HepG2 (cell line): ENCODE results near the gene ZNF770. TPM values are rescaled to one million over a fixed set of nuclear protein-coding genes. Genes with fewer than 3 reads are reported as not detected.

Experiments
- ATAC-seq: fragments of 200-7000 bp; cut with Tn5 transposase; 3 replicates; pipeline ENCODE4 v1.9.1; 2020; ENCODE audit warnings: mild to moderate bottlenecking, moderate library complexity
- BruUV-seq: library from RNA; stranded (reverse); fragments of 400-500 nt; replicated peaks from 2 replicates; lab custom pipeline; 2021; lab: Mats Ljungman, UMichigan
- CTCF ChIA-PET: fragments of 300-600 bp; formaldehyde crosslinking; extraction: SDS; loops from one replicate; lab custom pipeline; 2021; ENCODE audit warnings: low total read pairs, inconsistent platforms, low intra/inter-chr PET ratio; lab: Yijun Ruan, JAX
- POLR2A ChIA-PET: fragments of 350-600 bp; sonication (Branson Sonifier 250); formaldehyde crosslinking; loops from one replicate; lab custom pipeline; 2020; ENCODE audit warnings: antibody characterized with exemption, inconsistent platforms; lab: Yijun Ruan, JAX
- DNase-seq: peaks from one replicate; pipeline ENCODE4 v3.0.0-alpha.2; 2015; ENCODE audit warnings: low spot score
- FAIRE-seq: peaks from 3 replicates; lab custom pipeline; 2011; peaks lifted over from hg19 to GRCh38; lab: Jason Lieb, UNC
- H2AFZ ChIP-seq: one replicate; pipeline ENCODE4 v1.6.1; 2011; ENCODE audit warnings: low read length, inconsistent platforms
- H3K27ac ChIP-seq: fragments of 300-600 bp; 3 replicates; pipeline ENCODE4 v1.8.0; 2011; ENCODE audit warnings: mixed run types, mild to moderate bottlenecking, mixed read lengths, low read length, inconsistent platforms; ENCODE audit not compliant: insufficient read depth; ENCODE audit errors: extremely low read length
- H3K27me3 ChIP-seq, 2 experiments: fragments of 200-600 bp in 1 of 2; 2 replicates in 1 of 2; 3 replicates in 1 of 2; pipeline versions ENCODE4 v1.6.0 to v1.8.0; 2011; ENCODE audit warnings: low read length in 2 of 2, mild to moderate bottlenecking in 2 of 2, moderate library complexity in 2 of 2, inconsistent platforms in 1 of 2; ENCODE audit not compliant: insufficient read depth in 2 of 2, control insufficient read depth in 1 of 2
- H3K36me3 ChIP-seq, 2 experiments: fragments of 200-600 bp in 1 of 2; replicated peaks in 1 of 2; 2 replicates in 1 of 2; 3 replicates in 1 of 2; pipeline versions ENCODE4 v1.5.1 to v1.8.0; 2011; ENCODE audit warnings: low read length in 2 of 2, inconsistent platforms in 1 of 2; ENCODE audit not compliant: insufficient read depth in 2 of 2, control insufficient read depth in 1 of 2
- H3K4me1 ChIP-seq: 2 replicates; pipeline ENCODE4 v1.5.1; 2012; ENCODE audit warnings: low read length, inconsistent platforms; ENCODE audit not compliant: insufficient read depth
- H3K4me2 ChIP-seq: 2 replicates; pipeline ENCODE4 v1.6.0; 2011; ENCODE audit warnings: low read depth, low read length, inconsistent platforms
- H3K4me3 ChIP-seq, 3 experiments: fragments of 200-600 bp in 1 of 3; sonication (generic), shearing (Covaris generic) in 1 of 3; replicated peaks in 1 of 3; 2 replicates each; pipeline ENCODE4 v1.5.1; 2011 to 2016; ENCODE audit warnings: low read length in 3 of 3, inconsistent platforms in 2 of 3, low read depth in 2 of 3, mild to moderate bottlenecking in 2 of 3, control low read depth in 1 of 3, mixed read lengths in 1 of 3; ENCODE audit not compliant: insufficient read depth in 1 of 3
- H3K79me2 ChIP-seq: one replicate; pipeline ENCODE4 v1.6.1; 2011; ENCODE audit warnings: low read length, inconsistent platforms; ENCODE audit not compliant: insufficient read depth
- H3K9ac ChIP-seq: 2 replicates; pipeline ENCODE4 v1.6.0; 2011; ENCODE audit warnings: mild to moderate bottlenecking, low read depth, low read length, inconsistent platforms; ENCODE audit not compliant: insufficient read depth
- H3K9me3 ChIP-seq: 2 replicates; pipeline ENCODE4 v1.5.1; 2012; ENCODE audit warnings: mild to moderate bottlenecking, low read length
- H4K20me1 ChIP-seq: 2 replicates; pipeline ENCODE4 v1.6.0; 2011; ENCODE audit warnings: inconsistent platforms, mild to moderate bottlenecking, low read length, moderate library complexity; ENCODE audit not compliant: insufficient read depth
- DMAP1 ChIP-seq: IDR thresholded peaks from 2 replicates; pipeline ENCODE4 v1.6.1; 2016
- HHEX ChIP-seq: IDR thresholded peaks from 2 replicates; pipeline ENCODE4 v1.6.1; 2016; ENCODE audit warnings: control low read depth
- MIER2 ChIP-seq: IDR thresholded peaks from 2 replicates; pipeline ENCODE4 v1.6.1; 2016; ENCODE audit warnings: missing biosample characterization, missing genetic modification reagents
- PHF8 ChIP-seq: sonication (generic); formaldehyde crosslinking; IDR thresholded peaks from 2 replicates; pipeline ENCODE4 v1.5.0; 2020; ENCODE audit warnings: missing genetic modification reagents
- PITX1 ChIP-seq: sonication (generic); formaldehyde crosslinking; IDR thresholded peaks from 2 replicates; pipeline ENCODE4 v1.5.1; 2020; ENCODE audit warnings: mild to moderate bottlenecking, missing genetic modification reagents
- REPIN1 ChIP-seq: sonication (generic); formaldehyde crosslinking; IDR thresholded peaks from 2 replicates; pipeline ENCODE4 v1.8.0; 2022; ENCODE audit warnings: missing genetic modification reagents, low read depth, mild to moderate bottlenecking, borderline replicate concordance
- SAFB2 ChIP-seq: sonication (generic); formaldehyde crosslinking; IDR thresholded peaks from 2 replicates; pipeline ENCODE4 v1.5.1; 2020; ENCODE audit warnings: missing genetic modification reagents, low read depth, mild to moderate bottlenecking, borderline replicate concordance
- ZNF10 ChIP-seq: sonication (generic); formaldehyde crosslinking; IDR thresholded peaks from 2 replicates; pipeline ENCODE4 v1.4.0; 2020; ENCODE audit warnings: mild to moderate bottlenecking, low read depth, missing genetic modification reagents, borderline replicate concordance
- ZNF274 ChIP-seq: sonication (generic); formaldehyde crosslinking; IDR thresholded peaks from 2 replicates; pipeline ENCODE4 v1.5.1; 2020; ENCODE audit warnings: mild to moderate bottlenecking, missing genetic modification reagents
- ZNF468 ChIP-seq: sonication (generic); formaldehyde crosslinking; IDR thresholded peaks from 2 replicates; pipeline ENCODE4 v1.8.0; 2022; ENCODE audit warnings: mild to moderate bottlenecking, moderate library complexity, missing genetic modification reagents
- ZNF530 ChIP-seq: sonication (generic); formaldehyde crosslinking; IDR thresholded peaks from 2 replicates; pipeline ENCODE4 v1.5.0; 2020; ENCODE audit warnings: low read depth, mild to moderate bottlenecking, missing genetic modification reagents
- WGBS: methylation state at CpG from one replicate; pipeline ENCODE4 v1.1.6; 2017; ENCODE audit warnings: low lambda C conversion rate; 5-methylcytosine and 5-hydroxymethylcytosine counted together
- in situ Hi-C: cut with HindIII; loops from 2 replicates; pipeline ENCODE4 v1.10.0; 2017; ENCODE audit warnings: low pct_unique_long_range_greater_than_20kb; ENCODE audit not compliant: extremely low pct_ligation_motif_present
- intact Hi-C: fragments of 100-400 bp; cut with micrococcal nuclease; formaldehyde crosslinking; loops from one replicate; pipeline ENCODE4 v1.10.0; 2022; ENCODE audit not compliant: unreplicated experiment
- polyA plus RNA-seq, 8 experiments: library from polyadenylated mRNA; depleted of rRNA in 3 of 8; stranded (reverse) in 7 of 8; unstranded in 1 of 8; fragments of >200 nt; fragmentation: Illumina TruSeq in 4 of 8; extraction: Trizol in 4 of 8; gene quantifications; 2 replicates each; pipeline versions ENCODE4 v1.2.1 to v1.2.3, GENCODE V29; 2011 to 2016; ENCODE audit warnings: low read depth in 4 of 8, missing spikeins in 1 of 8, mixed read lengths in 1 of 8; ENCODE audit not compliant: insufficient read depth in 1 of 8
- total RNA-seq, 5 experiments: library from RNA; depleted of rRNA; stranded (reverse); fragments of >200 nt; fragmentation: Illumina TruSeq; extraction: Trizol; gene quantifications; 2 replicates each; pipeline ENCODE4 v1.2.3, GENCODE V29; 2016; ENCODE audit warnings: low read depth in 1 of 5
- TF ChIP-seq, protein P1 (sequence below): sonication (generic); formaldehyde crosslinking; IDR thresholded peaks from 2 replicates; pipeline ENCODE4 v1.5.0; 2020; ENCODE audit warnings: missing genetic modification reagents
- TF ChIP-seq, protein P2 (sequence below): sonication (generic); formaldehyde crosslinking; conservative IDR thresholded peaks from 2 replicates; pipeline ENCODE4 v1.4.0; 2020; ENCODE audit warnings: missing genetic modification reagents

Gene ZNF770
- total and polyA plus RNA-seq, 2 of the 13 experiments (the other 11 are each of a cell fraction or from before 2014, with no cell fraction given) = 15.5 to 33.1 TPM

DNA sequence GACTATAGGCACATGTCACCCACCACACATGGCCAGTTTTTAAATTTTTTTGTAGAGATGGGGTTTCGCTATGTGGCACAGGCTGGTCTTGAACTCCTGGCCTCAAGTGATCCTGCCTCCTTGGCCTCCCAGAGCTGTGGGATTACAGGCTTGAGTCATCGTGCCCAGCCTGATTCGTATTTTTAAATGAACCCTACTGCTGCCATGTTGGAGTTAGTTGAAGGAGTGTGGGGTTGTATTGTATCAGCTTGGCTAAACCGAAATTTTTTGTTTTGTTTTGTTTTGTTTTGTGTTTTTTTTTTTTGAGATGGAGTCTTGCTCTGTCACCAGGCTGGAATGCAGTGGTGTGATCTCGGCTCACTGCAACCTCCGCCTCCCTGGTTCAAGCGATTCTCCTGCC lies 11.8 kb upstream of the ZNF770 start:
- no peak for ATAC-seq
- H4K20me1 ChIP-seq = no peaks in the 10 kb centered on the region
- TF ChIP-seq HHEX (CRISPR knock-in tag) (no peak), PITX1 (CRISPR knock-in tag) (no peak), ZNF530 (CRISPR knock-in tag) (no peak), ZNF468 (no peak), SAFB2 (CRISPR knock-in tag) (no peak)
- TF ChIP-seq, all 625 proteins: peak for 0
- in situ Hi-C loops (no loop called here), intact Hi-C loops (no loop called here)
- no TSS peak for BruUV-seq
- WGBS = 69% methylated on average over 7 of the region's 7 CpGs
- Histone ChIP-seq H3K4me3 (no peak overlapping the region), H3K9ac (no peak overlapping the region), H3K79me2 (no peaks in the 10 kb centered on the region), H3K9me3 (no peaks in the 10 kb centered on the region), H2AFZ (no peak overlapping the region), H3K27ac (no peak overlapping the region), H3K27me3 (no peaks in the 10 kb centered on the region; a peak in 2 of 5 replicates), H3K4me2 (no peak overlapping the region), H3K36me3 (no peaks in the 10 kb centered on the region), H3K4me1 (no peaks in the 10 kb centered on the region)
- no peak for DNase-seq
- ChIA-PET CTCF (no interaction called here), POLR2A (interaction anchor here (1.1 kb wide), 1 partner anchor 11 kb away, joined by 4 read pairs; the partner anchor contains the start of gene ZNF770)
- FAIRE-seq = no peak

DNA sequence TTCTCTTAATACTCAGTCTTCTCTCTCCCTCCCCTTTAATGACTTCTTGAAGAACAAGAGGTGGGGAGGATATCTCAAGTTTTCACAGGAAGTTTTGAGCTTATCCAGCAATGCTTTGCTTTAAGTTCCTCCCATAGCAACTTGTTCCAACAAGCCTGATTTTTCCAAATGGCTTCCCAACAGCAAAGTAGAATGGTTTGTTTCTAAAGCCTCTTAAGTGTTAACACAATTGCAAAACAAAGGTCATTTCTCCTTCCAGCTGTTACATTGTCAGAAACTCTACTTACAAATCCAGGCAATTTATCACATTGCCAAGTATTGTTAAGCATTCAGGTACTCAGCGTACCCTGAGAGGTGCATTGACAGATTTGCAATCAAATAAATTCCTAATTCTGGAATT lies 6.8 kb upstream of the ZNF770 start:
- CTCF ChIA-PET = no interaction called here
- BruUV-seq = no TSS peak
- H3K4me2 ChIP-seq = no peak overlapping the region

More for the DNA sequence above, 6.8 kb upstream of the ZNF770 start:
- no peak for ATAC-seq
- WGBS = 78% methylated on average over 1 of the region's 1 CpG
- POLR2A ChIA-PET = no interaction called here
- H3K4me1 ChIP-seq = peaks cover 5% of the 10 kb centered on the region; the same call in 1 of the 2 replicates
- H4K20me1 ChIP-seq = no peaks in the 10 kb centered on the region
- no peak for FAIRE-seq
- no peak overlapping the region for H3K9ac ChIP-seq
- no peak for DNase-seq
- H3K9me3 ChIP-seq = no peaks in the 10 kb centered on the region
- intact Hi-C loops (no loop called here), in situ Hi-C loops (no loop called here)
- no peak overlapping the region for H3K4me3 ChIP-seq
- no peaks in the 10 kb centered on the region; a peak in 1 of 5 replicates for H3K27me3 ChIP-seq
- no peak for TF ChIP-seq MIER2 (CRISPR knock-in tag)
- TF ChIP-seq DMAP1 (CRISPR knock-in tag) = no peak
- no peak for TF ChIP-seq REPIN1
- TF ChIP-seq, protein P1, sequence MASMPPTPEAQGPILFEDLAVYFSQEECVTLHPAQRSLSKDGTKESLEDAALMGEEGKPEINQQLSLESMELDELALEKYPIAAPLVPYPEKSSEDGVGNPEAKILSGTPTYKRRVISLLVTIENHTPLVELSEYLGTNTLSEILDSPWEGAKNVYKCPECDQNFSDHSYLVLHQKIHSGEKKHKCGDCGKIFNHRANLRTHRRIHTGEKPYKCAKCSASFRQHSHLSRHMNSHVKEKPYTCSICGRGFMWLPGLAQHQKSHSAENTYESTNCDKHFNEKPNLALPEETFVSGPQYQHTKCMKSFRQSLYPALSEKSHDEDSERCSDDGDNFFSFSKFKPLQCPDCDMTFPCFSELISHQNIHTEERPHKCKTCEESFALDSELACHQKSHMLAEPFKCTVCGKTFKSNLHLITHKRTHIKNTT (CRISPR knock-in tag) = no peak
- TF ChIP-seq ZNF10 (CRISPR knock-in tag) = no peak
- TF ChIP-seq PHF8 = no peak
- TF ChIP-seq, protein P2, sequence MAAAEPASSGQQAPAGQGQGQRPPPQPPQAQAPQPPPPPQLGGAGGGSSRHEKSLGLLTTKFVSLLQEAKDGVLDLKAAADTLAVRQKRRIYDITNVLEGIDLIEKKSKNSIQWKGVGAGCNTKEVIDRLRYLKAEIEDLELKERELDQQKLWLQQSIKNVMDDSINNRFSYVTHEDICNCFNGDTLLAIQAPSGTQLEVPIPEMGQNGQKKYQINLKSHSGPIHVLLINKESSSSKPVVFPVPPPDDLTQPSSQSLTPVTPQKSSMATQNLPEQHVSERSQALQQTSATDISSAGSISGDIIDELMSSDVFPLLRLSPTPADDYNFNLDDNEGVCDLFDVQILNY (CRISPR knock-in tag) = no peak
- TF ChIP-seq ZNF468 = no peak
- TF ChIP-seq ZNF274 (CRISPR knock-in tag) = no peak
- no peaks in the 10 kb centered on the region for H3K79me2 ChIP-seq
- no peak overlapping the region for H3K27ac ChIP-seq
- no peaks in the 10 kb centered on the region for H3K36me3 ChIP-seq
- H2AFZ ChIP-seq = no peak overlapping the region
